Fibroblast of lung (primary cell): ENCODE measurements around the gene NSRP1.

ENCODE experiments used
- EZH2 ChIP-seq: IDR thresholded peaks from 2 replicates; pipeline ENCODE4 v1.5.1; 2012; ENCODE audit warnings: low read length, control low read depth, mild to moderate bottlenecking; ENCODE audit errors: missing control alignments
- TF ChIP-seq, protein P1 (sequence below), 2 donors: IDR thresholded peaks in 1 of 2; conservative IDR thresholded peaks in 1 of 2; 1 replicate in 1 of 2; 2 replicates in 1 of 2; pipeline ENCODE4 v1.5.1; 2011 to 2012; ENCODE audit warnings: low read length in 2 of 2, control low read depth in 1 of 2, inconsistent platforms in 1 of 2, low read depth in 1 of 2, mild to moderate bottlenecking in 1 of 2

DNA sequence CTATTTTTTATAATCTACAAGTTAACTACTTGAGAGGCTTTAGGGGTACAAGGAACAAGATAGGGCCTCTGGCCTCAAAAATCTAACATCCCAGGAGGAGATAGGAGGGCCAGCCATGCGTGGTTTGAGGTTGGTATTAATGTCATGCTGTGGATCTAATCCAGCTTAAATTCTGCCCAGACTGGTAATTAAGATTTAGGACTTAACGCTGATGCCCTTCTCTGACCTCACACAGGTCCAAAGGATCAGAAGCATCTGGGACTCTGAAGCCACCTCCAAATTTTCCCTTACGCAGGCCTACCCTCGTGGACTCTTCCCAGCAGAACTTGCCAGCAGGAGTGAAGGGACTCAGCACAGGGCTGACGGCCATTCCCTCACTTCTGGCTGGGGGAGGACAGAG is 103.8 kb downstream of the NSRP1 start:
- TF ChIP-seq, protein P1, sequence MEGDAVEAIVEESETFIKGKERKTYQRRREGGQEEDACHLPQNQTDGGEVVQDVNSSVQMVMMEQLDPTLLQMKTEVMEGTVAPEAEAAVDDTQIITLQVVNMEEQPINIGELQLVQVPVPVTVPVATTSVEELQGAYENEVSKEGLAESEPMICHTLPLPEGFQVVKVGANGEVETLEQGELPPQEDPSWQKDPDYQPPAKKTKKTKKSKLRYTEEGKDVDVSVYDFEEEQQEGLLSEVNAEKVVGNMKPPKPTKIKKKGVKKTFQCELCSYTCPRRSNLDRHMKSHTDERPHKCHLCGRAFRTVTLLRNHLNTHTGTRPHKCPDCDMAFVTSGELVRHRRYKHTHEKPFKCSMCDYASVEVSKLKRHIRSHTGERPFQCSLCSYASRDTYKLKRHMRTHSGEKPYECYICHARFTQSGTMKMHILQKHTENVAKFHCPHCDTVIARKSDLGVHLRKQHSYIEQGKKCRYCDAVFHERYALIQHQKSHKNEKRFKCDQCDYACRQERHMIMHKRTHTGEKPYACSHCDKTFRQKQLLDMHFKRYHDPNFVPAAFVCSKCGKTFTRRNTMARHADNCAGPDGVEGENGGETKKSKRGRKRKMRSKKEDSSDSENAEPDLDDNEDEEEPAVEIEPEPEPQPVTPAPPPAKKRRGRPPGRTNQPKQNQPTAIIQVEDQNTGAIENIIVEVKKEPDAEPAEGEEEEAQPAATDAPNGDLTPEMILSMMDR (conservative IDR thresholded peaks at IDR 0.05 in 1 of 2, IDR thresholded peaks at IDR 0.05 in 1 of 2; ENCODE audit: low read depth in 1 of 2, low read length in 2 of 2), result no peak
- no peak for TF ChIP-seq EZH2
